GM20431 (cell line): ENCODE data around the gene RGS12.

ENCODE experiments used
- in situ Hi-C: fragments of 300-500 bp; cut with MseI, MboI; formaldehyde crosslinking; loops from one replicate; pipeline ENCODE4 v1.15.0; 2020; ENCODE audit warnings: low sequenced_read_pairs; ENCODE audit not compliant: unreplicated experiment

The RGS12 gene

DNA sequence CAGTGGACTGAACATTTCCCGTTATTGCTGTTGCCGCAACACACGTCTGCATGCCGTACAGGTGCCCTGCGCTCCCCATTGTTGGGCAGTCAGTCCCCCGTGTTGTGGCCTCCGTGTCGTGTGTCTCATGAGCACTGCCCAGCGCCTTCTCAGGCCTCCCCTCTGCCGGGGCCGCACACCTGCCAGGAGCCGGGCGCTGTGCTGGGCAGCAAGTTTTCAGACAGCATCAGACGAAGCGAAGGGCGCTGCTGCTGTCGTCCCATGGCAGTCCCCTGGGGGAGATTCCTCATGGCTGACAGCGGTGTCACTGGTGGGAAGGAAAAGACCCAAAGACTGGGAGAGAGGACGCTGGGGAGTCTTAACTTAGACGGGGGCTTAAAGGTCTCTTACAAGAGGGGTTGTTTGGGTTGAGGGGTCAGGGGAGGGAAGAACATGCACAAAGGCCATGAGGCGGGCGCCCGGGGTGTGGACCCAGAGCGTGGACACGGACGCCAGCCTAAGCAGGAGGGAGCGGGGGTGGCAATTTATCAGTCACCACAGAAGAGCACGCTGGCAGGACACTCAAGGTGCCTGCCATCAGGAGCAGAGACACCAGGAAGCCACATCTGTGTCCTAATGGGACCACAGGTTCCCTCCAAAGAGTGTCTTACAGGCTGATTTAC is 47.3 kb downstream of the RGS12 start:
- in situ Hi-C loops = no loop called here

DNA sequence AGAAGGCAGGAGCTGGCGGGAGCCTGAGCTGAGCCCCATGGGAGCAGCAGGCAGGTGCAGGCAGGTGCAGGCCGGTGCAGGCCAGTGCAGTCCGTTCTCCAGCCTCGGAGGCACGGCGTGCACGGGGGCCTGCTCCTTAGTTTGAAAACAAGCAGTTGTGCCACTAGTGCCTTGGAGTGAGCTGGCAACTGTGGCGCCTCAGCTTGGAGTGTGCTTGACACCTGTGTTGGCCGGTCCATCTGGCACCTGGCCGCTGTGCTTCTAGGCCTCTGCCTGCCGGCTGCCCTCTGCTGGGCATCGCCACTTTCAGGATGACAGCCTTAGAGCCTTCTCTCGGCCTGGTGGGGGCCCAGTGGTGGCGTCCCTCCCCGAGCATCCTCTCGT is 47.9 kb downstream of the RGS12 start:
- in situ Hi-C loops = no loop called here

DNA sequence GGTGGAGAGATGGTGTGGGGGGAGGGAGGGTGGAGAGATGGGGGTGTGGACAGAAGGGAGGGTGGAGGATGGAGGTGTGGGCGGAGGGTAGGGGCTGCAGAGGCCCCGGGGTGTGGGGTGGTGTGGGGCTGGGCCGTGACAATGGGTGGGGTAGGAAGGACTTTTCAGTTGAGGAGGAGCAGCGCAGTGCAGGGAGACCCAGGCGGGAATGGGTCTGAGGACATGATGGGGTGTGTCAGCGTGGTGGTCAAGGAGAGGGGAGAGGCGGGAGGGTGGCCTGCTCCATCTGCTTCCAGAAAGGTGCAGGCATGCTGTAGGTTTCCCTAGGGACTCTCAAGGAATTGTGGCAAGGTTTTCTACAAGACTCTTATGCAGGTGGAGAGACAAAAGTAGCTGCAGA is 48.9 kb downstream of the RGS12 start:
- in situ Hi-C loops = no loop called here

DNA sequence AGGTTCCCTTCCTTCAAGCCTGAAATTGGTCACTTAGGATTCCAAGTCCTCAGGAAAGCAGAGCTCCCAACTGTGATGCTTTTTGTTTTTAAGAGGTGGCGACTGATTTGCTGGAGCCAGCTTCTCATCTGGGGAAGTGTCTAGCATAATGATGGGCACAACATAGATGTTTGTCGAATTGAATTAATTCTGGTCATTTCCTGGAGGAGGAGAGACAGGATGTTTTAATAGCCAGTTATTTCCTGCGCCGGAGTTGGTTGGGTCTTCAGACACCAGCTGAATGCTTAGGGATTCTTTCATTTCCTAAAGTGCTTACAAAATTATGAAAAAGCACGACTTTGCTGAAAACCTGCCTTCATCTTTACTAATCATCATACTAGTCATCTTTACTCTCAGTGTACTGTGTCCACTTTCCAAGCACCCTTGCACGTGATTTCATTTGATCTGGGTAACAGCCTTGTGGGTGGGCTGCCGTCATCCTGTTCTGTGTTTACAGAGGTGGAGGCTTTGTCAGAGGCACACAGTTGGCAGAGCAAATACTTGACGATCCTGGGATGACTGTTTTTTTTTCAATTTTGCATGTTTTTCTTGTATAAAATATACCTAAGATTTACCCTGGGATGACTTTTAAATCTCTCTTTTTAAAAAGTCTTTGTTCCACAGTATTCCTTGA is 49.5 kb downstream of the RGS12 start:
- in situ Hi-C loops = no loop called here
